GM23248 (cell line): Measurements from ENCODE around the gene WDR4. TPM values are rescaled to one million over a fixed set of nuclear protein-coding genes. Genes with fewer than 3 reads are reported as not detected.
"Not testable (repeated sequence)": the region's sequence is repeated elsewhere in the genome, so short reads cannot be mapped to it uniquely, and the experiment has no call there.

Experiments
- DNase-seq: peaks from one replicate; pipeline ENCODE4 v3.0.0-alpha.2; 2015
- H2AFZ ChIP-seq: fragments of 200-600 bp; sonication (generic); 2 replicates; pipeline ENCODE4 v1.6.1; 2016; ENCODE audit warnings: antibody characterized with exemption
- H3F3A ChIP-seq: fragments of 200-600 bp; sonication (generic); 2 replicates; pipeline ENCODE4 v1.6.1; 2016; ENCODE audit warnings: mild to moderate bottlenecking, antibody characterized with exemption, mixed run types; ENCODE audit not compliant: insufficient read depth
- H3K27ac ChIP-seq: fragments of 200-600 bp; sonication (generic); 2 replicates; pipeline ENCODE4 v1.5.1; 2016; ENCODE audit warnings: mild to moderate bottlenecking
- H3K27me3 ChIP-seq: fragments of 200-600 bp; sonication (generic); replicated peaks from 2 replicates; pipeline ENCODE4 v1.6.1; 2016; ENCODE audit warnings: mild to moderate bottlenecking; ENCODE audit not compliant: insufficient read depth
- H3K36me3 ChIP-seq: fragments of 200-600 bp; sonication (generic); 2 replicates; pipeline ENCODE4 v1.6.1; 2016; ENCODE audit warnings: low read depth, mild to moderate bottlenecking
- H3K4me1 ChIP-seq: fragments of 200-600 bp; sonication (generic); 2 replicates; pipeline ENCODE4 v1.6.1; 2016; ENCODE audit warnings: mild to moderate bottlenecking; ENCODE audit not compliant: insufficient read depth
- H3K4me2 ChIP-seq: fragments of 200-600 bp; sonication (generic); one replicate; pipeline ENCODE4 v1.6.1; 2016; ENCODE audit warnings: mild to moderate bottlenecking; ENCODE audit not compliant: unreplicated experiment
- H3K4me3 ChIP-seq: fragments of 200-600 bp; sonication (generic); 2 replicates; pipeline ENCODE4 v1.5.1; 2016; ENCODE audit warnings: mild to moderate bottlenecking
- H3K79me2 ChIP-seq: fragments of 200-600 bp; sonication (generic); 2 replicates; pipeline ENCODE4 v1.6.1; 2016; ENCODE audit warnings: mild to moderate bottlenecking; ENCODE audit not compliant: insufficient read depth
- H3K9ac ChIP-seq: fragments of 200-600 bp; sonication (generic); 2 replicates; pipeline ENCODE4 v1.6.1; 2016; ENCODE audit warnings: mild to moderate bottlenecking
- H3K9me2 ChIP-seq: fragments of 200-600 bp; sonication (generic); 2 replicates; pipeline ENCODE4 v1.6.1; 2016; ENCODE audit warnings: mixed run types, mild to moderate bottlenecking, moderate library complexity; ENCODE audit not compliant: insufficient read depth
- H3K9me3 ChIP-seq: fragments of 200-600 bp; sonication (generic); one replicate; pipeline ENCODE4 v1.6.1; 2017; ENCODE audit warnings: low read depth
- H4K20me1 ChIP-seq: fragments of 200-600 bp; sonication (generic); 2 replicates; pipeline ENCODE4 v1.6.0; 2016; ENCODE audit not compliant: insufficient read depth
- EZH2 ChIP-seq: fragments of 200-600 bp; sonication (generic); IDR thresholded peaks from 2 replicates; pipeline ENCODE4 v1.6.1; 2018; ENCODE audit warnings: antibody characterized with exemption, mild to moderate bottlenecking; ENCODE audit not compliant: insufficient read depth, poor library complexity, severe bottlenecking
- EZH2phosphoT487 ChIP-seq: fragments of 200-600 bp; sonication (generic); IDR thresholded peaks from 2 replicates; pipeline ENCODE4 v1.6.1; 2018; ENCODE audit warnings: antibody characterized with exemption, moderate library complexity, mild to moderate bottlenecking, low read depth; ENCODE audit not compliant: insufficient read depth
- WGBS, 2 experiments: methylation state at CpG; one replicate each; pipeline ENCODE4 v1.1.6; 2015 to 2017; ENCODE audit warnings: low lambda C conversion rate in 2 of 2, low coverage in 1 of 2; ENCODE audit errors: missing lambda C conversion rate in 2 of 2; 5-methylcytosine and 5-hydroxymethylcytosine counted together
- in situ Hi-C: fragments of 300-500 bp; cut with MboI; formaldehyde crosslinking; loops from 2 replicates; pipeline ENCODE4 v1.15.0; 2020
- polyA plus RNA-seq: library from polyadenylated mRNA; unstranded; fragments of >200 nt; fragmentation: Nextera tagmentation; extraction: Ambion mirVana; gene quantifications from 2 replicates; pipeline ENCODE4 v1.2.1, GENCODE V29; 2016
- total RNA-seq: library from RNA; depleted of rRNA; stranded (reverse); fragments of >200 nt; shearing (Covaris generic); gene quantifications from 2 replicates; pipeline ENCODE4 v1.2.3, GENCODE V29; 2014

WDR4 gene
- total and polyA plus RNA-seq, 2 experiments from 2014 or later, result 11.9 to 13.5 TPM

- Histone ChIP-seq H3K79me2 (peaks cover 33% of the 10 kb centered on the region), H3K36me3 (peaks cover 8% of the 10 kb centered on the region; the same call in 1 of the 2 replicates), H3K9me3 (no peaks in the 10 kb centered on the region), H3K4me2 (no peak overlapping the region), H3K9ac (no peak overlapping the region), H3K27me3 (no peaks in the 10 kb centered on the region), H3K27ac (no peak overlapping the region), H3K4me3 (no peak overlapping the region), H3K9me2 (no peaks in the 10 kb centered on the region), H2AFZ (no peak overlapping the region), H3F3A (no peaks in the 10 kb centered on the region), H3K4me1 (no peaks in the 10 kb centered on the region), H4K20me1 (no peaks in the 10 kb centered on the region)
- DNase-seq, result no peak
- WGBS, 2 experiments, result 87% methylated on average over 18 to 21 of the region's 22 CpGs
- in situ Hi-C loops, result no loop called here
- TF ChIP-seq EZH2 (no peak), EZH2phosphoT487 (no peak)
These were observed 34.8 kb downstream of the WDR4 start for GRCh38 chr21:42844411-42845113.

GRCh38 chr21:42843056-42843455 is 36.3 kb downstream of the WDR4 start:
- H3K36me3 ChIP-seq, result peaks cover 8% of the 10 kb centered on the region; the same call in 1 of the 2 replicates
- no peaks in the 10 kb centered on the region for H4K20me1 ChIP-seq
- no peak for DNase-seq
- in situ Hi-C loops, result no loop called here
- H3K4me3 ChIP-seq, result no peak overlapping the region
- no peak for TF ChIP-seq EZH2
- peaks cover 33% of the 10 kb centered on the region for H3K79me2 ChIP-seq
- H3K9me2 ChIP-seq, result no peaks in the 10 kb centered on the region
- no peak overlapping the region for H3K9ac ChIP-seq
- H2AFZ ChIP-seq, result no peak overlapping the region
- H3K4me2 ChIP-seq, result no peak overlapping the region
- no peaks in the 10 kb centered on the region for H3K27me3 ChIP-seq
- H3F3A ChIP-seq, result no peaks in the 10 kb centered on the region
- no peaks in the 10 kb centered on the region for H3K4me1 ChIP-seq
- WGBS, 2 experiments, result 90 to 91% methylated on average over 14 of the region's 14 CpGs
- no peak overlapping the region for H3K27ac ChIP-seq
- no peaks in the 10 kb centered on the region for H3K9me3 ChIP-seq

- H3K4me3 ChIP-seq, H3K27ac ChIP-seq, H3K9me2 ChIP-seq, H3K9ac ChIP-seq, H3K27me3 ChIP-seq, H3K4me2 ChIP-seq, H3F3A ChIP-seq, H4K20me1 ChIP-seq, in situ Hi-C loops, H3K9me3 ChIP-seq, H2AFZ ChIP-seq, DNase-seq, H3K4me1 ChIP-seq, H3K36me3 ChIP-seq: not testable (repeated sequence)
- peaks cover 33% of the 10 kb centered on the region for H3K79me2 ChIP-seq
- WGBS, 2 experiments, result 95 to 97% methylated on average over 13 of the region's 22 CpGs
These were observed 37.3 kb downstream of the WDR4 start for GRCh38 chr21:42841916-42842655.

- Histone ChIP-seq H3K4me1 (no peaks in the 10 kb centered on the region), H3K79me2 (peaks cover 30% of the 10 kb centered on the region), H3K27ac (no peak overlapping the region), H3K9ac (no peak overlapping the region), H3K36me3 (peaks cover 8% of the 10 kb centered on the region; the same call in 1 of the 2 replicates), H3K9me3 (no peaks in the 10 kb centered on the region), H3K9me2 (no peaks in the 10 kb centered on the region), H2AFZ (no peak overlapping the region), H3K27me3 (no peaks in the 10 kb centered on the region), H3K4me2 (no peak overlapping the region), H3F3A (no peaks in the 10 kb centered on the region), H3K4me3 (no peak overlapping the region), H4K20me1 (no peaks in the 10 kb centered on the region)
- no peak for TF ChIP-seq EZH2
- TF ChIP-seq EZH2phosphoT487, result no peak
- 92 to 93% methylated on average over 19 to 21 of the region's 21 CpGs for WGBS, 2 experiments
- no peak for DNase-seq
- in situ Hi-C loops, result no loop called here
These were observed 38.0 kb downstream of the WDR4 start for GRCh38 chr21:42841156-42841915.
